Gastrocnemius medialis (tissue), 4 donors: ENCODE measurements around the gene NR3C2.

ENCODE experiments used
- CTCF ChIP-seq, 5 experiments: fragments of 450-650 bp in 3 of 5; fragments of 200-600 bp in 2 of 5; sonication (generic) in 2 of 5; IDR thresholded peaks in 4 of 5; conservative IDR thresholded peaks in 1 of 5; 1 replicate in 4 of 5; 2 replicates in 1 of 5; pipeline ENCODE4 v1.5.1; 2016 to 2019; ENCODE audit warnings: antibody characterized with exemption in 5 of 5, mild to moderate bottlenecking in 3 of 5, moderate library complexity in 3 of 5
- POLR2A ChIP-seq, 2 donors: fragments of 450-650 bp; IDR thresholded peaks; one replicate each; pipeline ENCODE4 v1.6.1; 2017; ENCODE audit warnings: antibody characterized with exemption in 2 of 2, mild to moderate bottlenecking in 2 of 2, moderate library complexity in 2 of 2

- TF ChIP-seq POLR2A (IDR thresholded peaks at IDR 0.05) (no peak), CTCF (IDR thresholded peaks at IDR 0.05 in 4 of 5, conservative IDR thresholded peaks at IDR 0.05 in 1 of 5) (no peak)
Measured at GRCh38 chr4:148436512-148436911, 5.7 kb downstream of the NR3C2 start.
